ENCODE data around the gene FAM222A. TPM values are rescaled to one million over a fixed set of nuclear protein-coding genes. Genes with fewer than 3 reads are reported as not detected.

FAM222A gene
- total and polyA plus RNA-seq, 2 of the 4 experiments (the other 2 are of a cell fraction), result under 0.01 to 0.32 TPM

- no TSS peak for BruUV-seq (replicated peaks)
- H3K4me2 ChIP-seq (ENCODE audit: low read depth, low read length), result no peak overlapping the region
- ChIA-PET CTCF (interaction anchor here (0.6 kb wide), 1 partner anchor 93 kb away, joined by 3 read pairs; no protein-coding TSS in a partner anchor), POLR2A (ENCODE audit: unreplicated experiment) (no interaction called here)
- no peak overlapping the region for H3K23ac ChIP-seq (ENCODE audit: low read depth, low read length)
- no peaks in the 10 kb centered on the region for H3K4me1 ChIP-seq (ENCODE audit: control insufficient read depth, insufficient read depth, low read length)
- no peak overlapping the region for H2BK120ac ChIP-seq (ENCODE audit: low read depth, low read length)
- no CpG with 5 or more reads among the region's 7 CpGs for WGBS, 2 experiments (ENCODE audit: extremely low coverage in 2 of 2, insufficient read length in 1 of 2)
- TF ChIP-seq CTCF (conservative IDR thresholded peaks at IDR 0.05; ENCODE audit: low read depth, low read length) (no peak), POLR2A (IDR thresholded peaks at IDR 0.05; ENCODE audit: low read depth, low read length) (no peak), CEBPB (IDR thresholded peaks at IDR 0.05; ENCODE audit: low read depth, low read length) (no peak), ELK1 (IDR thresholded peaks at IDR 0.05; ENCODE audit: borderline replicate concordance, low read depth, low read length) (no peak), USF2 (IDR thresholded peaks at IDR 0.05; ENCODE audit: low read depth, low read length) (no peak), MAFK (IDR thresholded peaks at IDR 0.05; ENCODE audit: low read depth, low read length) (no peak), MXI1 (IDR thresholded peaks at IDR 0.05; ENCODE audit: borderline replicate concordance, low read depth, low read length) (no peak), RFX5 (IDR thresholded peaks at IDR 0.05; ENCODE audit: low read depth, low read length) (no peak), RCOR1 (IDR thresholded peaks at IDR 0.05; ENCODE audit: insufficient replicate concordance, low read length) (no peak), BHLHE40 (IDR thresholded peaks at IDR 0.05; ENCODE audit: low read depth, low read length) (no peak), MAZ (IDR thresholded peaks at IDR 0.05; ENCODE audit: borderline replicate concordance, low read depth, low read length) (no peak), RAD21 (IDR thresholded peaks at IDR 0.05; ENCODE audit: low read length) (no peak), CHD1 (IDR thresholded peaks at IDR 0.05; ENCODE audit: low read depth, low read length) (no peak), FOS (IDR thresholded peaks at IDR 0.05; ENCODE audit: low read depth, low read length) (no peak), NFE2L2 (IDR thresholded peaks at IDR 0.05; ENCODE audit: low read depth, low read length) (no peak), SMC3 (IDR thresholded peaks at IDR 0.05; ENCODE audit: low read depth, low read length) (no peak)
- intact Hi-C loops (cut with micrococcal nuclease), result no loop called here
- no peak overlapping the region for H3K4ac ChIP-seq (ENCODE audit: low read depth, low read length)
- H2BK15ac ChIP-seq (ENCODE audit: low read depth, low read length), result no peak overlapping the region
- no peak overlapping the region for H3K4me3 ChIP-seq (ENCODE audit: insufficient read depth, low read depth, low read length)
- H2AK5ac ChIP-seq (ENCODE audit: low read depth, low read length), result no peak overlapping the region
- no peak overlapping the region for H2AFZ ChIP-seq (replicated peaks; ENCODE audit: low read length, poor library complexity)
- H4K91ac ChIP-seq (ENCODE audit: insufficient read depth, low read depth, low read length), result no peak overlapping the region
- H3K9ac ChIP-seq (ENCODE audit: low read depth, low read length), result no peak overlapping the region
- H4K20me1 ChIP-seq (ENCODE audit: insufficient read depth, low read length), result no peaks in the 10 kb centered on the region
- DNase-seq, result no peak
- no peak overlapping the region for H3K27ac ChIP-seq (ENCODE audit: insufficient read depth, low read length)
- no peak overlapping the region for H2AK9ac ChIP-seq (replicated peaks; ENCODE audit: low read depth, low read length, poor library complexity)
- in situ Hi-C loops (cut with MboI; ENCODE audit: low sequenced_read_pairs), result no loop called here
- H3K9me1 ChIP-seq (ENCODE audit: insufficient read depth, low read length), result no peaks in the 10 kb centered on the region
- no peak overlapping the region for H4K5ac ChIP-seq (ENCODE audit: low read depth, low read length)
- no peaks in the 10 kb centered on the region for H3K36me3 ChIP-seq (ENCODE audit: control insufficient read depth, insufficient read depth, low read length)
- dilution Hi-C loops (cut with HindIII; ENCODE audit: low sequenced_read_pairs, unreplicated experiment), result no loop called here
- no peak overlapping the region for H3K56ac ChIP-seq (ENCODE audit: extremely low read depth, insufficient read depth, low read length)
- H3K27me3 ChIP-seq (ENCODE audit: control insufficient read depth, insufficient read depth, low read length), result peaks cover 22% of the 10 kb centered on the region
- no peak overlapping the region for H3K18ac ChIP-seq (ENCODE audit: low read depth, low read length)
- H2BK5ac ChIP-seq (ENCODE audit: low read depth, low read length, poor library complexity, severe bottlenecking), result no peak overlapping the region
- no peak overlapping the region for H3K14ac ChIP-seq (replicated peaks; ENCODE audit: low read depth, low read length)
- no peaks in the 10 kb centered on the region for H3K79me1 ChIP-seq (ENCODE audit: low read depth in 1 of 2, low read length in 2 of 2)
- H2BK20ac ChIP-seq (ENCODE audit: low read depth, low read length), result no peak overlapping the region
- no peak for ATAC-seq (ENCODE audit: low read depth)
- H3K9me3 ChIP-seq (ENCODE audit: control insufficient read depth, insufficient read depth, low read length), result no peaks in the 10 kb centered on the region
- H4K8ac ChIP-seq (ENCODE audit: low read depth in 2 of 2, low read length in 2 of 2), result no peak overlapping the region
These were observed 31.5 kb upstream of the FAM222A start for GRCh38 chr12:109681986-109682707.
